ENCODE measurements around the gene COL4A1.

COL4A1 gene

DNA sequence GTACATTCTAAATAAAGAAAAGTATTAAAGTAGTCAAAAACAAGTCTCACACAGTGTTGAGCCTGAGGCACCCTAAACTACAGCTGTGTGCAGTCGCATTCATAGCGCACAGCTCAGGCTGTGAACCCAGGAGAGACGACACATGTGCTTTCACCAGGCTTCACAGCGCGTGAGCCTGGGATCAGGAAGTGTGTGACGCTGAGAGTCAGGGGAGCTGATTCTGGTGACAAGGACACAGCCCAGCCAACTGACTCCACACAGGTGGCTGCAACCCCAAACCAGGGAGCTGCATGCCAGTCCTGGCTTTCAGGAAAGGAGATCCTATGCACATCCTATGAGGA lies 41.6 kb downstream of the COL4A1 start:
- TF ChIP-seq, protein P1, sequence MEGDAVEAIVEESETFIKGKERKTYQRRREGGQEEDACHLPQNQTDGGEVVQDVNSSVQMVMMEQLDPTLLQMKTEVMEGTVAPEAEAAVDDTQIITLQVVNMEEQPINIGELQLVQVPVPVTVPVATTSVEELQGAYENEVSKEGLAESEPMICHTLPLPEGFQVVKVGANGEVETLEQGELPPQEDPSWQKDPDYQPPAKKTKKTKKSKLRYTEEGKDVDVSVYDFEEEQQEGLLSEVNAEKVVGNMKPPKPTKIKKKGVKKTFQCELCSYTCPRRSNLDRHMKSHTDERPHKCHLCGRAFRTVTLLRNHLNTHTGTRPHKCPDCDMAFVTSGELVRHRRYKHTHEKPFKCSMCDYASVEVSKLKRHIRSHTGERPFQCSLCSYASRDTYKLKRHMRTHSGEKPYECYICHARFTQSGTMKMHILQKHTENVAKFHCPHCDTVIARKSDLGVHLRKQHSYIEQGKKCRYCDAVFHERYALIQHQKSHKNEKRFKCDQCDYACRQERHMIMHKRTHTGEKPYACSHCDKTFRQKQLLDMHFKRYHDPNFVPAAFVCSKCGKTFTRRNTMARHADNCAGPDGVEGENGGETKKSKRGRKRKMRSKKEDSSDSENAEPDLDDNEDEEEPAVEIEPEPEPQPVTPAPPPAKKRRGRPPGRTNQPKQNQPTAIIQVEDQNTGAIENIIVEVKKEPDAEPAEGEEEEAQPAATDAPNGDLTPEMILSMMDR (IDR thresholded peaks at IDR 0.05; ENCODE audit: control insufficient read depth, extremely low read depth, insufficient read depth) = no peak
- DNase-seq (ENCODE audit: low read depth) = no peak
- no peak overlapping the region for H3K4me3 ChIP-seq (ENCODE audit: low read depth, low read length)

DNA sequence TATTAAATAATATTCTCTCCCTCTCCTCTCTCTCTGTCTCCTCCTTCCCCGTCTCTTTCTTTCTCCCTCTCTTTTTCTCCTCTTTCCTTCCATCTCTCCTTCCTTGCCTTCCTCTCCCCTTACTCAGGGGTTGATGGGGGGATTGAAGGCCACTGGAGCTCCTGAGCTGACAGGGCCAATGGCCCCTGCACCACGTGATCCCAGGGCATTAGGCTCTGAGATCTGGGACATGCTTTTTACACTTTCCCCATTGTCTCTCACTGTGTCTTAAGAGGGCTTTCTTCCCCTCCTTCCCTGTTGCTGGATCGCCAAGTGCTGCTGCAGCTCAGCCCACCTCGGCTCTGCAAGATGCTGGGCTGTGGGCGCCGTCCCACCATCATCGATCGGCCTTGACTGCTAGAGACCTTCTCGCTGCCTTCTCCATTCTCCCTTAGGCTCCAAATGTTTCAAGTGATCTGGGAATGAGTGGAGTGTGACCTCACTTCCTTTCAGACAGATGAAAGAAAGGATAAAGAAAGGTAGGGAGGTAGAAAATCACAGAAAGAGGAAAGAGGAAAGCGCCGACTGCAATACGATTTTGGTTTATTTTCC lies 42.2 kb downstream of the COL4A1 start:
- TF ChIP-seq, protein P1 (IDR thresholded peaks at IDR 0.05; ENCODE audit: control insufficient read depth, extremely low read depth, insufficient read depth) = no peak
- no peak for DNase-seq (ENCODE audit: low read depth)

DNA sequence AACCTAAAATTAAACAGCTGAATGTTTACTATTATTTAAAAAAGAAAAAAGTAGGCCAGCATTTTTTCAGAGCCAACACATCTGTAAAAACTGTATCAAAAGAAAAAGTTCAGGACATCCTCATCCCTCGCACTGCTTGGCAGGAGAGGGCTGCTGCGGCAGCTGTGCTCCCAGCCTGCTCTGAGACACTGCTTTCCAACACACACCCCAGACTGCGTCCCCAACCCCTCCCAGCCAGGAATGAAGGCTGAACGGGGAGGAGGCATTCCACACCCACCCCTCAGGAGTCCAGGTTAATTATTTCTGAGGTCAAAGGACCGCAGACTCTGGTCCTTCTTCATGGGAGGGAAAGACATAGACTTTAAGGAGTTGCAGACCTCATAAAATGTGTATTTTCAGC lies 43.1 kb downstream of the COL4A1 start:
- no peak for DNase-seq (ENCODE audit: low read depth)
- no peak overlapping the region for H3K4me3 ChIP-seq (ENCODE audit: low read depth, low read length)

More for the DNA sequence above, 42.2 kb downstream of the COL4A1 start:
- H3K4me3 ChIP-seq (ENCODE audit: low read depth, low read length) = no peak overlapping the region

DNA sequence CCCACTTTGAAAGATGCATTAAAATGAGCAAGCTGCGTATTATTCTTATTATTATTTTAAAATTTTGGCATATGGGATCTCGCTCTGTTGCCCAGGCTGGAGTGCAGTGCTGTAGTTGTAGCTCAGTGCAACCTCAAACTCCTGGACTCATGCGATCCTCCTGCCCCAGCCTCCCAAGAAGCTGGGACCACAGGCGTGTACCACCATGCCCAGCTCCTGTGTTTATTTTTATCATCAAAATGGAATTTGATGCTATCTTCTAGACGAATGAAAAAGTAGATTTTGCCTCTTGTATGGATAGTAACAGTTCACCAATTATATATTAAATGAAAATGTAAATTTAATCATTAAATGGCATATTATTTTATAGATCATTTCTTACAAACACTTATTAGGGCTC lies 43.6 kb downstream of the COL4A1 start:
- H3K4me3 ChIP-seq (ENCODE audit: low read depth, low read length) = no peak overlapping the region
- no peak for DNase-seq (ENCODE audit: low read depth)
- TF ChIP-seq, protein P1 (IDR thresholded peaks at IDR 0.05; ENCODE audit: control insufficient read depth, extremely low read depth, insufficient read depth) = no peak

More for the DNA sequence above, 43.1 kb downstream of the COL4A1 start:
- TF ChIP-seq, protein P1 (IDR thresholded peaks at IDR 0.05; ENCODE audit: control insufficient read depth, extremely low read depth, insufficient read depth) = no peak

DNA sequence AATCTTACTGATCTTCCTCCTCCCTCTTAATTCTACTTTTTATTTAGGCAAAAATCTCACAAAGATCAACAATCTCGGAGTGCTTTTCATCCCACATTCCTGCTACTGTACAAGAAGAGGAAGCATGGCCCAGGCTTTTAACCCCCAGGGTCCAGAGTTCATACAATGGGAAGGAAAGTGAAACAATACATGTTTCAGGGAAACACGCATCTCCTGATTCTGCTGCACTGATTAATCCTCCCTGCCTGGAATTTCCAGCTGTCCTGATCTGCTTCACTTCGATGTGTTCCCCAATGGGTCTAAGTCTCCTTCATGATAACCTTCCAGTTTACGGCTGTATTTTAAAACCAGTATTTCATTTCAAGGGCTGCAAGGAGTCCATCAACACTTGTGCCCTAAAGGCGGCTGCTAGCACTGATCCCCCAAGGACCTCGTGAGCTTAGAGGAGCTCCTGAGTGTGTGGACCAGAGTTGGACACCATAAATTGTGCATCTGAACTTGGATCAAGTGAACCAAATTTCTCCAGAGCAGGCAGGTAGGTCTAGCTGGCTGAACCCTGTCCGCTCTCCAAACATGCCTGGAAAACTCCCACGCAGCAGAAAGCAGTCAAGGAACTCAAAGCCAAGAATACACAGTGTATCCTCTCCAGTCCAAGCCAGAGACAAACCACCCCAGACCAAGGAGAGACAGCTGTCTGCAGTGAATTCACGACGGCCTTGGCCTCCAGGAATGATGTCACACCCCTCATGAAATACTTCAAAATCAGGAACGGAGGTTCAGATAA lies 44.3 kb downstream of the COL4A1 start:
- no peak overlapping the region for H3K4me3 ChIP-seq (ENCODE audit: low read depth, low read length)
- TF ChIP-seq, protein P1 (IDR thresholded peaks at IDR 0.05; ENCODE audit: control insufficient read depth, extremely low read depth, insufficient read depth) = no peak
- DNase-seq (ENCODE audit: low read depth) = no peak

DNA sequence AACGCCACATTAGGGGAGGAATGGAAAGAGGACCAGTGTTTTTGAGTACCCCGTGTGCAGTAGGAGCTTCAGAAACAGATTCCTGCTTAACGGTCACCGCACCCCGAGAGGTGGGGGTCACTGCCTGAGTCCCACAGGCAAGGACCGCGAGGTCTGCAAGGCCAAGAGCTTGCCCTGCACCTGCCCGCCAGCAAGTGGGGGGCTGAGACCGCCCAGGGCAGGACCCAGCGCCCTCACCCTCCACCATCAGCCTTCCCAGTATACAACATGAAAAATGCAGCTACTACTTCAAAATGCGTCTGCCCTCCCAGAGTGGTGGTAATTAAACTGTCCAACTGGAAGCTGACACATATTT lies 44.9 kb downstream of the COL4A1 start:
- no peak overlapping the region for H3K4me3 ChIP-seq (ENCODE audit: low read depth, low read length)
- DNase-seq (ENCODE audit: low read depth) = no peak
- TF ChIP-seq, protein P1 (IDR thresholded peaks at IDR 0.05; ENCODE audit: control insufficient read depth, extremely low read depth, insufficient read depth) = no peak
